Activated T-cell treated with anti-CD3 and anti-CD28 coated beads for 1 hour (primary cell): ENCODE data around the gene ANKRD17.
A peak's percentile ranks its signal among the peaks of the same experiment; 100 is the strongest.
"Not testable (repeated sequence)": the region's sequence is repeated elsewhere in the genome, so short reads cannot be mapped to it uniquely, and the experiment has no call there.

ENCODE experiments used
- DNase-seq: peaks from one replicate; pipeline ENCODE4 v3.0.0-alpha.2; 2020; ENCODE audit warnings: low read depth

Gene ANKRD17, protein sequence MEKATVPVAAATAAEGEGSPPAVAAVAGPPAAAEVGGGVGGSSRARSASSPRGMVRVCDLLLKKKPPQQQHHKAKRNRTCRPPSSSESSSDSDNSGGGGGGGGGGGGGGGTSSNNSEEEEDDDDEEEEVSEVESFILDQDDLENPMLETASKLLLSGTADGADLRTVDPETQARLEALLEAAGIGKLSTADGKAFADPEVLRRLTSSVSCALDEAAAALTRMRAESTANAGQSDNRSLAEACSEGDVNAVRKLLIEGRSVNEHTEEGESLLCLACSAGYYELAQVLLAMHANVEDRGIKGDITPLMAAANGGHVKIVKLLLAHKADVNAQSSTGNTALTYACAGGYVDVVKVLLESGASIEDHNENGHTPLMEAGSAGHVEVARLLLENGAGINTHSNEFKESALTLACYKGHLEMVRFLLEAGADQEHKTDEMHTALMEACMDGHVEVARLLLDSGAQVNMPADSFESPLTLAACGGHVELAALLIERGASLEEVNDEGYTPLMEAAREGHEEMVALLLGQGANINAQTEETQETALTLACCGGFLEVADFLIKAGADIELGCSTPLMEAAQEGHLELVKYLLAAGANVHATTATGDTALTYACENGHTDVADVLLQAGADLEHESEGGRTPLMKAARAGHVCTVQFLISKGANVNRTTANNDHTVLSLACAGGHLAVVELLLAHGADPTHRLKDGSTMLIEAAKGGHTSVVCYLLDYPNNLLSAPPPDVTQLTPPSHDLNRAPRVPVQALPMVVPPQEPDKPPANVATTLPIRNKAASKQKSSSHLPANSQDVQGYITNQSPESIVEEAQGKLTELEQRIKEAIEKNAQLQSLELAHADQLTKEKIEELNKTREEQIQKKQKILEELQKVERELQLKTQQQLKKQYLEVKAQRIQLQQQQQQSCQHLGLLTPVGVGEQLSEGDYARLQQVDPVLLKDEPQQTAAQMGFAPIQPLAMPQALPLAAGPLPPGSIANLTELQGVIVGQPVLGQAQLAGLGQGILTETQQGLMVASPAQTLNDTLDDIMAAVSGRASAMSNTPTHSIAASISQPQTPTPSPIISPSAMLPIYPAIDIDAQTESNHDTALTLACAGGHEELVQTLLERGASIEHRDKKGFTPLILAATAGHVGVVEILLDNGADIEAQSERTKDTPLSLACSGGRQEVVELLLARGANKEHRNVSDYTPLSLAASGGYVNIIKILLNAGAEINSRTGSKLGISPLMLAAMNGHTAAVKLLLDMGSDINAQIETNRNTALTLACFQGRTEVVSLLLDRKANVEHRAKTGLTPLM (N-terminal part only)

DNA sequence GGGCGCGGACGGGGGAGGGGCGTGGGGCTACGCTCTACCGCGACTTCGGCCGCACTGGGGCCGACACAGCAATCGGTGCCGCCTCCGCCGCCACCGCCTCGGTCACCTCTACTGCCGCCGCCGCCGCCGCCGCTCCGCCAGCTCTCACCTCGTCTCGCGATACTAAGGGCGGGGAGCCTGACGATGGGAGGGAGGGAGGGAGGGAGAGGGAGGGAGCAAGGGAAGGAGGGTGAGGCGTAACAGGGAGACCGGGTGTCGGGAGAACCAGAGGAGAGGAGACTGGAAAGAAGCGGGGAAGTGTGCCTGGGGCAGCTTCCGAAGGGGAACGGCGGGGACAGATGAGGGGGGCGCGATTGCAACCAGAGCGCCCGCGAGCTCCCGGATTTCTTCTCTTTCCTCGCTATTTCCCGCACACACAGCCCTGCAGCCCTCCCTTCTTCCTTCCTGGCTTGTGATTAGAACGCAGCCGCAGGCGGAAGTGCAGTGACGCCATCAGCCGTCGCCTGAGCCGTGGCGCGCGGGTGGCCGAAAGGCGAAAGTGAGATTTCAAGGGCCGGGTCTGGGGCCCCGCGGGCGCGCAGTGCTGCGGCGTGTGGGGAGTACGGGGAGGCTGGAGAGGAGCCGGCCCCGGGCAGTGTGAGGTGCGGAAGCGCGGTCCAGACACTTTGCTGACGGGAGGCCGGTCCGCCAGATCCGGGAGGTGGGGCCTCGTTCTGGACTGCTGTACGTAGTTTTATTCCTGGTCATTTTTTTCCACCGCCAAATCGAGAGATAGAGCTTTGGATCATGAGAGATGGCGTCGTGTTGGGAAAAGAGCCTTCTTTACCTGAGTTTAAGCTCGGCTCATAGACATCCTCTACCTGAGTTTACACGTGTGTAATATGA lies at the start of gene ANKRD17:
TSS of gene ANKRD17 (minus strand) at position 113 of the 885 bp plus-strand sequence. CDS start 130 bp downstream, outside the sequence.
- peak; percentile 75 for DNase-seq

GRCh38 chr4:73308286-73308685 lies 49.7 kb upstream of the ANKRD17 start:
- DNase-seq = no peak

- no peak for DNase-seq
These were observed 45.1 kb upstream of the ANKRD17 start for GRCh38 chr4:73303711-73304110.

- DNase-seq = no peak
These were observed 41.1 kb upstream of the ANKRD17 start for GRCh38 chr4:73299548-73300280.

GRCh38 chr4:73292661-73293060 lies 34.1 kb upstream of the ANKRD17 start:
- not testable (repeated sequence) for DNase-seq

GRCh38 chr4:73281982-73282381 lies 23.4 kb upstream of the ANKRD17 start:
- DNase-seq = no peak

DNA sequence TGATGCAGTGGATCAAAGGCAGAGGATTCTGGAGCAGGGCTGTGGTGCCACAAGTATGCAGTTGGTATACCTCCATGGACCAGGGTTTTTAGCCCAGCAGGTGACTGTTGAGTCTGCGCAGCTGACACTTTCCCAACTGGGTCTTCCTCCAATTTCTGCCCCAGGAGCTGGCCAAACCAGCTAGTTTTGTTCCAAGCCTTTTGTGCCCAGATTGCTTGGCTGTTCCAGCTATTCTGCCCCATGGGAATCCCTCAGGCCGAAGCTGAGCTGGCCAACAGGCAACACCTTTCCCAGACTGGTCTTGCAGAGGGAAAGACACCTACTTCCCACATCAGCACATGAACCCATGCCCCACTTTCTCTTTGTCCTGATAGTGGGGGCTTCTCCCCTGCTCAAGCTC lies 22.8 kb upstream of the ANKRD17 start:
- DNase-seq = no peak

DNA sequence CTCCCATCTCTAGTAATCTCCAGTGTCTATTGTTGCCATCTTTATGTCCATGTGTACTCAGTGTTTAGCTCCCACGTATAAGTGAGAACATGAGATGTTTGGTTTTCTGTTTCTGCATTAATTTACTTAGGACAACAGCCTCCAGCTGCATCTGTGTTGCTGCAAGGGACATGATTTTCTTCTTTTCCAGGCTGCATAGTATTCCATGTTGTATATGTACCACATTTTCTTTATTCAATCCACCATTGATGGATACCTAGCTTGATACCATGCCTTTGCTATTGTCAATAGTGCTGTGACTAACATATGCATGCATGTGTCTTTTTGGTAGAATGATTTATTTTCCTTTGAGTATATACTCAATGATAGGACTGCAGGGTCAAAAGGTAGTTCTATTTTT lies 18.6 kb upstream of the ANKRD17 start:
- DNase-seq = no peak

- no peak for DNase-seq
These were observed 16.7 kb upstream of the ANKRD17 start for GRCh38 chr4:73275318-73275654.

GRCh38 chr4:73272816-73273215 lies 14.2 kb upstream of the ANKRD17 start:
- no peak for DNase-seq

GRCh38 chr4:73267050-73267449 lies 8.5 kb upstream of the ANKRD17 start:
- DNase-seq = no peak

DNA sequence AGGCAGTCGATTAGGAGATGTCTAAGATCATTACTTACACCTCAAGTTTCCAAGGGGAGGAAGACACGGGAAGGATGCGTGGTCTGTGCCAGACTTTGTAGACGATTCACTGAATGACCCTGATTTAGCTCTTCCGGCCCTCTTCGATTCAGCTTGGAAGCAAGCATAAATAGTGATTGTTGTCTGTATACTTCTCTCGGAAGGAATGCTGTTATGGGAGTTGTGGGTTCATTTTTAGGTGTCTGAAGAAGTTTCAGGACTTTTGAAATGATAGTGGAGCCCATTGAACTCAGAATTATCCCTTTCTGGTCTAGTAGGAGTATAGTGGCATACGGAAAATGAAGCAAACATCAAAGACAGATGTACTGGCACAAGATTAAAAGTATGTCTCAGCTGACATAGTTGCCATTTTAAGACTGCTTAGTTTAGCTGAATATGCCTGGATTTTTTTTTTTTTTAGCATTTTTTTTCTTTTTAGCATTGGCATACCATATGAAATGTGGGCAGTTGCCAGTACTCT lies 1.0 kb upstream of the ANKRD17 start:
- no peak for DNase-seq

DNA sequence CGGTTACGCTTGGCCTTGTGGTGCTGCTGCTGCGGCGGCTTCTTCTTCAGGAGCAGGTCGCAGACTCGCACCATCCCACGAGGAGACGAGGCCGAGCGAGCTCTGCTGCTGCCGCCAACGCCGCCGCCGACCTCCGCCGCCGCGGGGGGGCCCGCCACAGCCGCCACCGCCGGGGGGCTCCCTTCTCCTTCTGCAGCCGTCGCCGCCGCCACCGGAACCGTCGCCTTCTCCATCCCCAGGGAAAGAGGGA lies 237 bp downstream of the ANKRD17 start:
- DNase-seq = no peak

- DNase-seq = no peak
These were observed 755 bp downstream of the ANKRD17 start for GRCh38 chr4:73257651-73258435.

- peak; percentile 47 for DNase-seq
These were observed 1.4 kb downstream of the ANKRD17 start for GRCh38 chr4:73257234-73257633.

DNA sequence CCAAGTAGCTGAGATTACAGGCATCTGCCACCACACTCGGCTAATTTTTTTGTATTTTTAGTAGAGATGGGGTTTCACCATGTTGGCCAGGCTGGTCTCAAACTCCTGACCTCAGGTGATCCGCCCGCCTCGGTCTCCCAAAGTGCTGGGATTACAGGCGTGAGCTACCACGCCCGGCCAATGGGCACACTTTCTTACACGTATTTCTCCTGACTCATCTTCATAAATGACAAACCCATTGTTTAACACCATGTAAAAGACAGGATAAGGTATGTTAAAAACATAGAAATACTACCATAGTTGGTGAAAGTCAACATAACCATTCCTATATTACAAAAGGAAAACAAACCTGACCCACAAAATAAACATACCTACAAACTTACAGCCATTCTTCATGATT lies 2.8 kb downstream of the ANKRD17 start:
- not testable (repeated sequence) for DNase-seq

DNA sequence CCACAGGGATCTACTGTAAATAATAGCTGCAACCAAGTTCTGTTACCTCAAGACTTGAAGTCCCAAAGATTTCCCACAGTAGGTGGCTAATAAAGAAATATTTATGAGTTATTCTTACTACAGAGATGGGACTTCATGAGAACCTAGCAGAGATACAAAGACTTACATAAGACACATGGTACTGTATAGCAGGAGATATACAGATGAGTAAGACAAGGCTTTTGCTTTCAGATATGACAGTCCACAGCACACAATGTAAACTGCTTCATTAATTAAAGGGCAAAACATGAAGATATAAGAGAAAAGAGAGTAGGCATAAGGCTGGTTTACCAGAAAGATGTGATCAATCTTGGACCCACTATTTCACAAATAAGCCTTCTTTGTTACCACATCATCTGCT lies 6.6 kb downstream of the ANKRD17 start:
- no peak for DNase-seq

GRCh38 chr4:73251384-73251783 lies 7.2 kb downstream of the ANKRD17 start:
- no peak for DNase-seq

GRCh38 chr4:73250642-73251041 lies 8.0 kb downstream of the ANKRD17 start:
- no peak for DNase-seq

- DNase-seq = no peak
These were observed 9.8 kb downstream of the ANKRD17 start for GRCh38 chr4:73248821-73249220.
